ENCODE measurements around the gene PPIL6. TPM values are rescaled to one million over a fixed set of nuclear protein-coding genes. Genes with fewer than 3 reads are reported as not detected.
A peak's percentile ranks its signal among the peaks of the same experiment; 100 is the strongest.

PPIL6 gene
- polyA plus RNA-seq, 2 of the 4 experiments (the other 2 are of a cell fraction): 1.6 to 5.0 TPM

- ChIA-PET POLR2A (no interaction called here), CTCF (no interaction called here)
- Histone ChIP-seq H3K4me2 (no peak overlapping the region), H3K27ac (no peak overlapping the region), H3K4me3 (no peak overlapping the region), H3K9me3 (no peaks in the 10 kb centered on the region), H3K4me1 (0 out of 3 replicates have a peak, but pooled peaks cover 7% of the 10 kb centered on the region)
- DNase-seq (ENCODE audit: low read depth in 1 of 2, low spot score in 1 of 2) (no peak), FAIRE-seq (no peak), ATAC-seq (no peak)
- TF ChIP-seq RFX5 (IDR thresholded peaks at IDR 0.05) (no peak), REST (IDR thresholded peaks at IDR 0.05) (no peak), CBX8 (IDR thresholded peaks at IDR 0.05) (no peak), MYC (IDR thresholded peaks at IDR 0.05; ENCODE audit: borderline replicate concordance, low read length) (no peak), NFE2L2 (conservative IDR thresholded peaks at IDR 0.05; ENCODE audit: low read length) (no peak), FOXS1 (CRISPR knock-in tag; IDR thresholded peaks at IDR 0.05) (no peak), NPAS2 (CRISPR knock-in tag; IDR thresholded peaks at IDR 0.05; ENCODE audit: borderline replicate concordance) (no peak)
Measured at GRCh38 chr6:109488001-109488400, 47.6 kb upstream of the PPIL6 start.

GRCh38 chr6:109486068-109486467 lies 45.6 kb upstream of the PPIL6 start:
- 7% methylated on average over 1 of the region's 1 CpG for WGBS (ENCODE audit: missing lambda C conversion rate)
- Histone ChIP-seq H3K4me3 (no peak overlapping the region), H3K9me3 (no peaks in the 10 kb centered on the region), H3K4me2 (no peak overlapping the region), H3K27ac (no peak overlapping the region; a peak in 1 of 6 replicates), H3K4me1 (peaks cover 17% of the 10 kb centered on the region; the same call in 2 of the 3 replicates)
- TF ChIP-seq ATOH8 (CRISPR knock-in tag; IDR thresholded peaks at IDR 0.05; ENCODE audit: low read depth) (no peak), FOSB (CRISPR knock-in tag; IDR thresholded peaks at IDR 0.05) (no peak), CEBPB (IDR thresholded peaks at IDR 0.05) (0 out of 4 replicates have a peak, but pooled peaks of 1 of the 2 experiments have one; percentile 15), RAD21 (conservative IDR thresholded peaks at IDR 0.05 in 1 of 2, IDR thresholded peaks at IDR 0.05 in 1 of 2) (no peak), RARB (CRISPR knock-in tag; IDR thresholded peaks at IDR 0.05) (no peak), HOXB5 (CRISPR knock-in tag; IDR thresholded peaks at IDR 0.05) (no peak), MAZ (IDR thresholded peaks at IDR 0.05; ENCODE audit: borderline replicate concordance, low read depth, low read length) (no peak), MYC (IDR thresholded peaks at IDR 0.05; ENCODE audit: borderline replicate concordance, low read length) (no peak), HES2 (IDR thresholded peaks at IDR 0.05) (no peak), FOSL2 (IDR thresholded peaks at IDR 0.05) (no peak), FOSL2 (CRISPR knock-in tag; IDR thresholded peaks at IDR 0.05) (peak; percentile 59), MAFK (IDR thresholded peaks at IDR 0.05; ENCODE audit: partially characterized antibody) (no peak), EHF (CRISPR knock-in tag; IDR thresholded peaks at IDR 0.05) (no peak), CBX2 (IDR thresholded peaks at IDR 0.05; ENCODE audit: borderline replicate concordance, low read depth) (no peak), SMC3 (IDR thresholded peaks at IDR 0.05) (no peak), CTCF (IDR thresholded peaks at IDR 0.05) (no peak), RCOR1 (IDR thresholded peaks at IDR 0.05; ENCODE audit: low read depth, low read length) (no peak)
- ATAC-seq: no peak
- POLR2A ChIA-PET: no interaction called here
- peak in 1 of 2 experiments; percentile 44 for DNase-seq (ENCODE audit: low read depth in 1 of 2, low spot score in 1 of 2)
- FAIRE-seq: no peak
- CTCF ChIA-PET: interaction anchor here (1.0 kb wide), 1 partner anchor 219 kb away, joined by 4 read pairs; no protein-coding TSS in a partner anchor

All from A549 (cell line).